Astrocyte (in vitro differentiated cells and primary cell): ENCODE measurements around the gene POFUT2. TPM values are rescaled to one million over a fixed set of nuclear protein-coding genes. Genes with fewer than 3 reads are reported as not detected.

ENCODE experiments used
- DNase-seq: peaks from one replicate; pipeline ENCODE4 v3.0.0-alpha.2; 2010; ENCODE audit warnings: low read depth
- FAIRE-seq: peaks from 2 replicates; lab custom pipeline; 2011; peaks lifted over from hg19 to GRCh38; lab: Jason Lieb, UNC
- H2AFZ ChIP-seq: 2 replicates; pipeline ENCODE4 v1.6.0; 2012; ENCODE audit warnings: low read depth, low read length, inconsistent platforms
- H3K27ac ChIP-seq: 2 replicates; pipeline ENCODE4 v1.5.1; 2011; ENCODE audit warnings: low read depth, low read length, inconsistent platforms
- H3K27me3 ChIP-seq: 2 replicates; pipeline ENCODE4 v1.6.0; 2011; ENCODE audit warnings: low read length, inconsistent platforms; ENCODE audit not compliant: insufficient read depth
- H3K36me3 ChIP-seq: 2 replicates; pipeline ENCODE4 v1.5.1; 2011; ENCODE audit warnings: low read length, inconsistent platforms; ENCODE audit not compliant: insufficient read depth
- H3K4me1 ChIP-seq: 2 replicates; pipeline ENCODE4 v1.5.1; 2011; ENCODE audit warnings: low read length, inconsistent platforms; ENCODE audit not compliant: insufficient read depth
- H3K4me2 ChIP-seq: 2 replicates; pipeline ENCODE4 v1.6.0; 2012; ENCODE audit warnings: low read length, inconsistent platforms
- H3K4me3 ChIP-seq: 2 replicates; pipeline ENCODE4 v1.5.1; 2011; ENCODE audit warnings: low read depth, mild to moderate bottlenecking, low read length, inconsistent platforms; ENCODE audit not compliant: insufficient read depth
- H3K79me2 ChIP-seq: 2 replicates; pipeline ENCODE4 v1.6.0; 2012; ENCODE audit warnings: mild to moderate bottlenecking, low read length, inconsistent platforms; ENCODE audit not compliant: insufficient read depth
- H3K9ac ChIP-seq: 2 replicates; pipeline ENCODE4 v1.6.0; 2012; ENCODE audit warnings: mild to moderate bottlenecking, low read length, inconsistent platforms
- H3K9me3 ChIP-seq: 2 replicates; pipeline ENCODE4 v1.5.1; 2012; ENCODE audit warnings: low read depth, mild to moderate bottlenecking, low read length, inconsistent platforms; ENCODE audit not compliant: insufficient read depth
- H4K20me1 ChIP-seq: 2 replicates; pipeline ENCODE4 v1.6.0; 2012; ENCODE audit warnings: low read length, inconsistent platforms; ENCODE audit not compliant: insufficient read depth
- H3K27ac Mint-ChIP-seq: one replicate; pipeline ENCODE4 v1.8.0; 2021; ENCODE audit warnings: mild to moderate bottlenecking, mixed read lengths; ENCODE audit not compliant: unreplicated experiment
- H3K27me3 Mint-ChIP-seq: one replicate; pipeline ENCODE4 v1.8.0; 2021; ENCODE audit warnings: low read depth, mixed read lengths; ENCODE audit not compliant: unreplicated experiment
- H3K36me3 Mint-ChIP-seq: one replicate; pipeline ENCODE4 v1.8.0; 2021; ENCODE audit warnings: low read depth, mixed read lengths; ENCODE audit not compliant: unreplicated experiment
- H3K4me1 Mint-ChIP-seq: one replicate; pipeline ENCODE4 v1.8.0; 2021; ENCODE audit warnings: low read depth, mixed read lengths; ENCODE audit not compliant: unreplicated experiment
- H3K4me3 Mint-ChIP-seq: one replicate; pipeline ENCODE4 v1.8.0; 2021; ENCODE audit warnings: mild to moderate bottlenecking, moderate library complexity, mixed read lengths; ENCODE audit not compliant: unreplicated experiment
- H3K9me3 Mint-ChIP-seq: one replicate; pipeline ENCODE4 v1.8.0; 2021; ENCODE audit warnings: mild to moderate bottlenecking, mixed read lengths; ENCODE audit not compliant: unreplicated experiment
- CTCF ChIP-seq: IDR thresholded peaks from 2 replicates; pipeline ENCODE4 v1.5.1; 2011; ENCODE audit warnings: low read depth, mild to moderate bottlenecking, inconsistent platforms, low read length, moderate library complexity; ENCODE audit not compliant: insufficient read depth
- EZH2 ChIP-seq: IDR thresholded peaks from 2 replicates; pipeline ENCODE4 v1.6.1; 2012; ENCODE audit warnings: mild to moderate bottlenecking, low read length, inconsistent platforms; ENCODE audit not compliant: insufficient read depth
- total RNA-seq: library from RNA; stranded (reverse); gene quantifications from 2 replicates; pipeline ENCODE4 v1.2.1, GENCODE V29; 2021

Gene POFUT2
- total RNA-seq, 1 donor from 2014 or later: 109 TPM

GRCh38 chr21:45300786-45301520, 13.3 kb upstream of the POFUT2 start:
- no peaks in the 10 kb centered on the region for H3K27me3 ChIP-seq
- H3K4me1 Mint-ChIP-seq: peaks cover 47% of the 10 kb centered on the region
- H3K36me3 Mint-ChIP-seq: peaks cover 17% of the 10 kb centered on the region
- H3K9me3 Mint-ChIP-seq: no peaks in the 10 kb centered on the region
- H3K36me3 ChIP-seq: no peaks in the 10 kb centered on the region
- H2AFZ ChIP-seq: no peak overlapping the region
- peak overlapping the region; percentile 87 for H3K27ac ChIP-seq
- DNase-seq (no peak), FAIRE-seq (no peak)
- H3K27ac Mint-ChIP-seq: peak overlapping the region; percentile 87
- TF ChIP-seq CTCF (no peak), EZH2 (no peak)
- H3K4me3 Mint-ChIP-seq: no peak overlapping the region
- no peak overlapping the region for H3K4me3 ChIP-seq
- H3K9me3 ChIP-seq: no peaks in the 10 kb centered on the region
- no peaks in the 10 kb centered on the region for H3K27me3 Mint-ChIP-seq
- H3K4me2 ChIP-seq: peak overlapping the region; percentile 60
- peaks cover 26% of the 10 kb centered on the region for H3K79me2 ChIP-seq
- H3K4me1 ChIP-seq: peaks cover 31% of the 10 kb centered on the region
- H3K9ac ChIP-seq: peak overlapping the region; percentile 81
- no peaks in the 10 kb centered on the region for H4K20me1 ChIP-seq

GRCh38 chr21:45299864-45300785, 12.4 kb upstream of the POFUT2 start:
- Histone ChIP-seq H3K79me2 (peaks cover 30% of the 10 kb centered on the region), H3K4me1 (peaks cover 37% of the 10 kb centered on the region), H3K4me3 (no peak overlapping the region), H3K9me3 (no peaks in the 10 kb centered on the region), H3K9ac (peak overlapping the region; percentile 81), H3K27me3 (no peaks in the 10 kb centered on the region), H3K36me3 (no peaks in the 10 kb centered on the region), H3K27ac (peak overlapping the region; percentile 87), H4K20me1 (no peaks in the 10 kb centered on the region), H2AFZ (no peak overlapping the region), H3K4me2 (peak overlapping the region; percentile 60)
- Mint-ChIP-seq H3K27me3 (no peaks in the 10 kb centered on the region), H3K36me3 (peaks cover 13% of the 10 kb centered on the region), H3K4me1 (peaks cover 47% of the 10 kb centered on the region), H3K9me3 (peaks cover 2% of the 10 kb centered on the region), H3K27ac (peak overlapping the region; percentile 87), H3K4me3 (peak overlapping the region; percentile 8)
- FAIRE-seq: no peak
- TF ChIP-seq CTCF (no peak), EZH2 (no peak)
- peak; percentile 86 for DNase-seq
